GM15510 (cell line): ENCODE data around the gene STRBP.

Experiments used
- POLR2A ChIP-seq: IDR thresholded peaks from 3 replicates; pipeline ENCODE4 v1.6.1; 2011; ENCODE audit warnings: borderline replicate concordance; ENCODE audit not compliant: insufficient read length; ENCODE audit errors: extremely low read depth

STRBP gene

GRCh38 chr9:123234853-123235252 is 33.5 kb downstream of the STRBP start:
- no peak for TF ChIP-seq POLR2A

GRCh38 chr9:123232332-123232731 is 36.1 kb downstream of the STRBP start:
- TF ChIP-seq POLR2A, result no peak

- TF ChIP-seq POLR2A, result no peak
These were observed 37.0 kb downstream of the STRBP start for GRCh38 chr9:123231421-123231820.

GRCh38 chr9:123228967-123229366 is 39.4 kb downstream of the STRBP start:
- TF ChIP-seq POLR2A, result no peak

- no peak for TF ChIP-seq POLR2A
These were observed 42.4 kb downstream of the STRBP start for GRCh38 chr9:123225995-123226394.

GRCh38 chr9:123225374-123225813 is 43.0 kb downstream of the STRBP start:
- no peak for TF ChIP-seq POLR2A

- no peak for TF ChIP-seq POLR2A
These were observed 48.3 kb downstream of the STRBP start for GRCh38 chr9:123220127-123220526.

- TF ChIP-seq POLR2A, result no peak
These were observed 49.6 kb downstream of the STRBP start for GRCh38 chr9:123218831-123219230.

GRCh38 chr9:123217128-123217654 is 51.2 kb downstream of the STRBP start:
- no peak for TF ChIP-seq POLR2A

- no peak for TF ChIP-seq POLR2A
These were observed 52.1 kb downstream of the STRBP start for GRCh38 chr9:123216251-123216797.

GRCh38 chr9:123211081-123211480 is 57.3 kb downstream of the STRBP start:
- no peak for TF ChIP-seq POLR2A

GRCh38 chr9:123208626-123209174 is 59.7 kb downstream of the STRBP start:
- no peak for TF ChIP-seq POLR2A

- no peak for TF ChIP-seq POLR2A
These were observed 62.3 kb downstream of the STRBP start for GRCh38 chr9:123206065-123206464.

- no peak for TF ChIP-seq POLR2A
These were observed 67.3 kb downstream of the STRBP start for GRCh38 chr9:123201083-123201482.

GRCh38 chr9:123196124-123196523 is 72.3 kb downstream of the STRBP start:
- TF ChIP-seq POLR2A, result no peak

GRCh38 chr9:123194023-123194422 is 74.4 kb downstream of the STRBP start:
- no peak for TF ChIP-seq POLR2A

- no peak for TF ChIP-seq POLR2A
These were observed 76.7 kb downstream of the STRBP start for GRCh38 chr9:123191680-123192079.

- TF ChIP-seq POLR2A, result no peak
These were observed 77.1 kb downstream of the STRBP start for GRCh38 chr9:123191260-123191659.

GRCh38 chr9:123187131-123187530 is 81.3 kb downstream of the STRBP start:
- no peak for TF ChIP-seq POLR2A
